Upper lobe of right lung (tissue), 1 donor: Measurements from ENCODE around the gene CHPF. TPM values are rescaled to one million over a fixed set of nuclear protein-coding genes. Genes with fewer than 3 reads are reported as not detected.

Source experiments
- ATAC-seq: fragments of 200-7000 bp; cut with Tn5 transposase; one replicate; pipeline ENCODE4 v1.9.1; 2020; ENCODE audit warnings: mild to moderate bottlenecking, moderate library complexity
- DNase-seq: peaks from one replicate; pipeline ENCODE4 v3.0.0-alpha.2; 2020
- H3K27ac ChIP-seq: fragments of 200-600 bp; one replicate; pipeline ENCODE4 v1.8.0; 2022
- H3K27me3 ChIP-seq: fragments of 200-600 bp; one replicate; pipeline ENCODE4 v1.8.0; 2022; ENCODE audit warnings: mild to moderate bottlenecking
- H3K36me3 ChIP-seq: fragments of 200-600 bp; one replicate; pipeline ENCODE4 v1.8.0; 2022
- H3K4me1 ChIP-seq: fragments of 200-600 bp; one replicate; pipeline ENCODE4 v1.8.0; 2022
- H3K4me3 ChIP-seq: fragments of 200-600 bp; one replicate; pipeline ENCODE4 v1.8.0; 2022; ENCODE audit warnings: mild to moderate bottlenecking
- H3K9me3 ChIP-seq: fragments of 200-600 bp; one replicate; pipeline ENCODE4 v1.8.0; 2022
- intact Hi-C: fragments of 100-400 bp; cut with DNase I; formaldehyde crosslinking; loops from one replicate; pipeline ENCODE4 v1.11.0; 2022
- total RNA-seq: library from RNA; stranded (reverse); fragmentation: NEBNext Ultra II Directional; extraction: Animal tissue kit (Norgen Biotek cat#: 25700); gene quantifications from one replicate; pipeline ENCODE4 v1.2.1, GENCODE V29; 2021
- TF ChIP-seq, protein P1 (sequence below): fragments of 200-600 bp; IDR thresholded peaks from one replicate; pipeline ENCODE4 v1.8.0; 2022; ENCODE audit warnings: antibody characterized with exemption
- donor health status: DM: no; HTN: yes; CAD: no; lungs with severe emphysema.

The CHPF gene
- total RNA-seq, 1 donor from 2014 or later, result 45.3 TPM

DNA sequence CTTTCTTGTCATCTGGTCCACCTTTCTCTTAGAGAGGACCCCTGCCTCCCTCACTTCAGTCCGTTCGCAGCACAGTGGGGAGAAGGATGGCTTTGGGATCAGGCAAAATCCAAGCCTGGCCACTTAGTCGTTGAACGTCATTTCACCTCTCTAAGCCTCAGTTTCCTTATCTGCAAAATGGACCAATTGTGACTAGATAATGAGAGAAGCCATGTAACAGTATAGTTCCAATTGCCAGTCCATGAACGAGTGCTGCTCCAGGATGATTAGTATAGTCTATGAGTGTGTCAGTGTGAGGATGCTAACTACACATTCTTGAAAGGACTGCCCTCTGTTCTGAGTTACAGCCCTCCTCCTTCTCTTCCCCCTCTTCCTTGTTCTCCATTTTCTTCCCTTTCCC, 29.6 kb upstream of the CHPF start:
- Histone ChIP-seq H3K9me3 (no peaks in the 10 kb centered on the region), H3K36me3 (peaks cover 7% of the 10 kb centered on the region), H3K27ac (no peak overlapping the region), H3K4me3 (no peak overlapping the region), H3K27me3 (no peaks in the 10 kb centered on the region), H3K4me1 (peaks cover 6% of the 10 kb centered on the region)
- intact Hi-C loops, result no loop called here
- ATAC-seq (no peak), DNase-seq (no peak)
- TF ChIP-seq, protein P1, sequence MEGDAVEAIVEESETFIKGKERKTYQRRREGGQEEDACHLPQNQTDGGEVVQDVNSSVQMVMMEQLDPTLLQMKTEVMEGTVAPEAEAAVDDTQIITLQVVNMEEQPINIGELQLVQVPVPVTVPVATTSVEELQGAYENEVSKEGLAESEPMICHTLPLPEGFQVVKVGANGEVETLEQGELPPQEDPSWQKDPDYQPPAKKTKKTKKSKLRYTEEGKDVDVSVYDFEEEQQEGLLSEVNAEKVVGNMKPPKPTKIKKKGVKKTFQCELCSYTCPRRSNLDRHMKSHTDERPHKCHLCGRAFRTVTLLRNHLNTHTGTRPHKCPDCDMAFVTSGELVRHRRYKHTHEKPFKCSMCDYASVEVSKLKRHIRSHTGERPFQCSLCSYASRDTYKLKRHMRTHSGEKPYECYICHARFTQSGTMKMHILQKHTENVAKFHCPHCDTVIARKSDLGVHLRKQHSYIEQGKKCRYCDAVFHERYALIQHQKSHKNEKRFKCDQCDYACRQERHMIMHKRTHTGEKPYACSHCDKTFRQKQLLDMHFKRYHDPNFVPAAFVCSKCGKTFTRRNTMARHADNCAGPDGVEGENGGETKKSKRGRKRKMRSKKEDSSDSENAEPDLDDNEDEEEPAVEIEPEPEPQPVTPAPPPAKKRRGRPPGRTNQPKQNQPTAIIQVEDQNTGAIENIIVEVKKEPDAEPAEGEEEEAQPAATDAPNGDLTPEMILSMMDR, result no peak

DNA sequence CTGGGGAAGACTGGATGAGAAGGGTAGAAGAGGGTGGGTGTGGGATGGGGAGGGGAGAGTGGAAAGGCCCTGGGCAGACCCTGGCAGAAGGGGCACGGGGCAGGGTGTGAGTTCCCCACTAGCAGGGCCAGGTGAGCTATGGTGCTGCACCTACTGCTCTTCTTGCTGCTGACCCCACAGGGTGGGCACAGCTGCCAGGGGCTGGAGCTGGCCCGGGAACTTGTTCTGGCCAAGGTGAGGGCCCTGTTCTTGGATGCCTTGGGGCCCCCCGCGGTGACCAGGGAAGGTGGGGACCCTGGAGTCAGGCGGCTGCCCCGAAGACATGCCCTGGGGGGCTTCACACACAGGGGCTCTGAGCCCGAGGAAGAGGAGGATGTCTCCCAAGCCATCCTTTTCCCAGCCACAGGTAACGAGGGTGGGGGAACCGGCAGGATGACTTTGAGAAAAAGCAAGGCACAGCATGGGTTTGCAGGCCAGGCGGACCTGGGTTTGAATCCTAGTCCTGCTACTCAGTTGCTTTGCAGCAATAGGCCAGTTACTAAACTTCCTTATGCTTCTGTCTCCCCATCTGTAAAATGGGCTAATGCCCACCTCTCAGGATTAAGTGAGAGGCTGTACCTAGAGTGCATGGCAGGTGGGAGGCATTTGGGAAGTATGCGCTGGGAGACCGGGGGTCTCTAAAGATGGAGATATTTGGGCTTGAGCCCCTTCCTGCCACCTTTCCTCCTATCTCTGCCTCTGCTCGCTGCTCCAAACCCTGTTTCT, 28.8 kb upstream of the CHPF start, which contains the start of gene INHA:
Gene INHA (plus strand): TSS at position 74 of the 765 bp plus-strand sequence. CDS start 65 bp downstream, at position 139.
- Histone ChIP-seq H3K27ac (peak within 1 kb of the TSS; percentile 80), H3K4me3 (peak within 1 kb of the TSS; percentile 61), H3K27me3 (no peaks in the 10 kb centered on the region), H3K36me3 (peaks cover 7% of the 10 kb centered on the region), H3K4me1 (peaks cover 6% of the 10 kb centered on the region), H3K9me3 (no peaks in the 10 kb centered on the region)
- intact Hi-C loops, result no loop called here
- DNase-seq (no peak), ATAC-seq (no peak)
- TF ChIP-seq, protein P1, result no peak

DNA sequence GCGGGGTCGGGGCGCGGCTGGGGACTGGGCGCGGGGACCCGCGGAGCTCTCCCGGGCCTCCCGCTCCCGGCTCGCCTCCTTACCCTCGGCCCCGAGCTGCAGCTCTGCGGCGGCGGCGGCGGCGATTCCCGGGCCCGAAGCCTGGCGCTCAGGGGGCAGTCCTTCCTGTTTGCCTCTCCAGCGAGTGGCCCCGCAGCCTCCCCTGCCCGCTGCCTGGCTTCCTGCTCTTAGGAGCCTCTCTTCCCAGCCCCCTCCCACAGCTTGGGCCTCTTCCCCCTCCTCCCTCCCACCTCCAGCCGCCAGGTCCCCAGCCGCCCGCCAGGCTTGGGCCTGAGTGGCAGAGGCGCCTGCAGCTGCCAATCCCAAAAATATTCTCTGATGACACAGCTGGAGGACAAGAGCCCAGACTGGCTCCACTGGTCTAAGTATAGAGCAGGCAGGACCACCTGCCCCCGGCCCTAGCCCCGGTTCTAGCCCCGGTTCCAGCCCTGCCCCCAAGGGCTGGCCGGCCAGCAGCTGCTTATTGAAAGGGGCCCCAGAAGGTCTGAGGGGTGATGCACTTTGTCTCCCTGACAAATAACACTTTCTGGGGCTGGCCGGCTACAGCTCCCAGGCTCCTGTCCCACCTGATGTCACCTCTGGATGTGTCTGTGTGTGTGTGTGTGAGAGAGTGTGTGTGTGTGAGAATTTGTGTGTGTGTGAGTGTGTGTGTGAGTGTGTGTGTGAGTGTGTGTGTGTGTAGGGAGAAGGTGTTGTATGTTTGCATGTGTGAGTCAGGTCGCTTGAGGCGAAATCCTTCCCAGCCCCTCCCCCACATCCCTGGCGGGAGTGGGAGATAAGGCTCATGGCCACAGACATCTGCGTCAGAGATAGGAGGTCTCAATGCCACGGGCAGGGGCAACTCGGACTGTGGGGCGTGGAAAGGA, 28.0 kb upstream of the CHPF start, which contains the start of gene OBSL1:
Gene OBSL1 (minus strand): TSS at position 229 of the 926 bp plus-strand sequence. CDS start 307 bp downstream, outside the sequence.
- Histone ChIP-seq H3K36me3 (peaks cover 7% of the 10 kb centered on the region), H3K4me3 (peak within 1 kb of the TSS; percentile 61), H3K27ac (peak within 1 kb of the TSS; percentile 80), H3K9me3 (no peaks in the 10 kb centered on the region), H3K27me3 (no peaks in the 10 kb centered on the region), H3K4me1 (peaks cover 6% of the 10 kb centered on the region)
- peak; percentile 80 for ATAC-seq
- DNase-seq, result peak; percentile 88
- TF ChIP-seq, protein P1, result no peak
- intact Hi-C loops, result no loop called here

DNA sequence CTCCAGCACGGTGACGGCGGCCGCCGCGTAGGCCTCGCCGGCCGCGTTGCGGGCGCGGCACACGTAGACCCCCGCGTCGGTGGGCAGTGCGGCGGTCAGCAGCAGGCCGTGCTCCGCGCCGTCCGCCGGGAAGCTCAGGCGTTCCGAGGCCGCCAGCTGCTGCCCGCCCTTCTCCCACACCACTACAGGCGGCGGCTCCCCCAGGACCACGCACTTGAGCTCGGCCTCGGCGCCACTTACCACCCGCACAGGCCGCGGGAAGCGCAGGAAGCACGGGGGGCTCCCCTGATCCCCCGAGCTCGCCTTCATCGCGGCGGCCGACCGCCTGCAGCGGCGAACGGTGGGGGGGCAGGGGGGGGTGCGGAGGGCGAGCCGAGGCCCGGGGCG, 27.3 kb upstream of the CHPF start:
- Histone ChIP-seq H3K4me3 (peak overlapping the region; percentile 61), H3K27me3 (no peaks in the 10 kb centered on the region), H3K27ac (peak overlapping the region; percentile 80), H3K4me1 (peaks cover 6% of the 10 kb centered on the region), H3K36me3 (peaks cover 7% of the 10 kb centered on the region), H3K9me3 (no peaks in the 10 kb centered on the region)
- ATAC-seq (peak; percentile 15), DNase-seq (peak; percentile 69)
- TF ChIP-seq, protein P1, result no peak
- intact Hi-C loops, result no loop called here

DNA sequence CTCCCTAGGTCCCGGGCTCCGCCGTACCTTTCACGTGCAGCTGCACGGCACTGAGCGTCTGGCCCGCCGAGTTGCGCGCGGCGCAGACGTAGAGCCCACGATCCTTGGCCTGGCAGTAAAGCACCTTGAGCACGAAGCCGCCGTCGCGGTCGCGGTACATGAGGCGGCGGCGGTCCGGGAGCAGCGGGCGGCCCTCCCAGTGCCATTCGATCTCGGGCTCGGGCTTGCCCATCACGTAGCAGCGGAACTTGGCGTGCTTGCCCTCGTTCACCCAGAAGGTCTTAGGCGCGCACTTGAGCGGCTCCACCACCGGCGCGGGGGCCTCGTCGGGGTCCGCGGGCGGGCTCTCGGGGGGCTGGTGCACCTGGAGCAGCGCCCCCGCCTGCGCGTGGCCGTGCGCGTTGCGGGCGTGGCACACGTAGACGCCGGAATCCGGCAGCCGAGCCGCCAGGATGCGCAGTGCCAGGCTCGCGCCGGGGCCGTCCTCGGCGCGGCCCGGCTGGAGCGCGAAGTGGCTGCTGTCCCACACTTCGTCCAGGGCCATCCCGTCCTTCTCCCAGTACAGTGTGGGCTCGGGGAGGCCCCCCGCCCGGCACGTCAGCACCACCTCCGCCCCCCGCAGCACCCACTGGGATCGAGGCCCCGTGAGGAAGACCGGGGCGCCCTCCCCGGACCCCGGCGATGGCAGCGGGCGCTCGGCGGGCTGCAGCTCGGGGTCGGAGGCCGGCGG, 26.8 kb upstream of the CHPF start:
- intact Hi-C loops, result no loop called here
- H3K36me3 ChIP-seq, result peaks cover 7% of the 10 kb centered on the region
- DNase-seq (peak; percentile 71), ATAC-seq (peak; percentile 55)
- H3K27ac ChIP-seq, result peak overlapping the region; percentile 80
- H3K4me1 ChIP-seq, result peaks cover 6% of the 10 kb centered on the region
- H3K27me3 ChIP-seq, result no peaks in the 10 kb centered on the region
- H3K4me3 ChIP-seq, result peak overlapping the region; percentile 61
- H3K9me3 ChIP-seq, result no peaks in the 10 kb centered on the region
- TF ChIP-seq, protein P1, result peak; percentile 7
